HG03520 (cell line): ENCODE measurements around the gene PIK3C2B.
A peak's percentile ranks its signal among the peaks of the same experiment; 100 is the strongest.
"Not testable (repeated sequence)": the region's sequence is repeated elsewhere in the genome, so short reads cannot be mapped to it uniquely, and the experiment has no call there.

Experiments used
- ATAC-seq: cut with Tn5 transposase; IDR thresholded peaks from one replicate; pipeline ENCODE4 v1.9.1; 2021; ENCODE audit warnings: mild to moderate bottlenecking, moderate library complexity; ENCODE audit not compliant: unreplicated experiment

PIK3C2B gene

GRCh38 chr1:204509186-204509635 lies 14.6 kb upstream of the PIK3C2B start:
- ATAC-seq, result no peak

GRCh38 chr1:204507317-204508105 lies 12.9 kb upstream of the PIK3C2B start:
- ATAC-seq, result no peak

GRCh38 chr1:204506969-204507316 lies 12.3 kb upstream of the PIK3C2B start:
- peak; percentile 41 for ATAC-seq

DNA sequence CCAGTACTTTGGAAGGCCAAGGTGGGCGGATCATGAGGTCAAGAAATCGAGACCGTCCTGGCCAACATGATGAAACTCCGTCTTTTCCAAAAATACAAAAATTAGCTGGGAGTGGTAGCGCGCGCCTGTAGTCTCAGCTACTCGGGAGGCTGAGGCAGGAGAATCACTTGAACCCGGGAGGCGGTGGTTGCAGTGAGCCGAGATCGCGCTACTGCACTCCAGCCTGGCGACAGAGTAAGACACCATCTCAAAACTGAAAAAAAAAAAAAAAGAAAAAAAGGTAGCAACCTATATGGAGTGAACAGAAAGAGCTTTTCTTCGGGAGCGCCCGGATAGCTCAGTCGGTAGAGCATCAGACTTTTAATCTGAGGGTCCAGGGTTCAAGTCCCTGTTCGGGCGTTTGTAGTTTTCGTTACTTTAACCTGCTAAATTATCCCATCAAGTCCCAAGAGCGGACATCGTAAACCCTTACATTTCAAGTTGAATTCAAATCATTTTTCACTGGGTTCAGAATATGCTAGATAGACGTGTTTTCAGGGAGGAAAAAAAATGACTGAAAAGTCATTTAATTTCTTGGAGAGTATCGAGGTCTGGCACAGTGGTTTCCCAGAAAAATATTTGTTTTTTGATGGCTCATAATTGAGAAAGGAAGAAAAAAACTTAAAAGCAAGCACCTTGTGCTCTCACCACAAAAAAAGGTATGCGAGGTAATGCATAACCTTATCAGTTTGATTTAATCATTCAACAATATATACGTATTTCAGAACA lies 11.8 kb upstream of the PIK3C2B start:
- peak; percentile 58 for ATAC-seq

DNA sequence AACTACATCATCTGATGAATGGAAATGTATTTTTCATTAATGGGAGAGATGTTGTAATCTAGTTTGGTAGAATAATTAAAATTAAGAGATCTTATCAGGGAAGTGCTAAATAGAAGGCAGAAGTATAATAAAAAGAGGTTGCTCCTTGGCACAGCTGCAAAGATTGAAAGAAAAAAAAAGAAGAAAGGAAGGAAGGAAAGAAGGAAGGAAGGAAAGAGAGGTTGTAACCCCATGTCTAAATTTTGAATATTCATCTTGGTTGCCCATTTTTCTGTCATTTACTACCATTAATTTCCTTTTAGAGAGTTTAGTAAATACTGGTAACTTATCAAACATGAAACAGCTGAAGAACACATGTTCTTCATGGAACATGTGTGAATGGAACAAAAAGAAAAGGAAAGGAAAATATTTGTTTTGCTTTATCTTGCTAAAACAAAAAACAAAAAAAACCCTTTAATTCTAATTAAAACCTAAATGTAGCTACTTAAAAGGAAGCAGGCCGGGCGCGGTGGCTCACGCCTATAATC lies 11.1 kb upstream of the PIK3C2B start:
- no peak for ATAC-seq

- no peak for ATAC-seq
These were observed 9.4 kb upstream of the PIK3C2B start for GRCh38 chr1:204503913-204504519.

- no peak for ATAC-seq
These were observed 8.7 kb upstream of the PIK3C2B start for GRCh38 chr1:204503122-204503912.

- ATAC-seq, result no peak
These were observed 7.6 kb upstream of the PIK3C2B start for GRCh38 chr1:204502241-204502640.

- ATAC-seq, result no peak
These were observed 5.2 kb upstream of the PIK3C2B start for GRCh38 chr1:204499511-204500468.

DNA sequence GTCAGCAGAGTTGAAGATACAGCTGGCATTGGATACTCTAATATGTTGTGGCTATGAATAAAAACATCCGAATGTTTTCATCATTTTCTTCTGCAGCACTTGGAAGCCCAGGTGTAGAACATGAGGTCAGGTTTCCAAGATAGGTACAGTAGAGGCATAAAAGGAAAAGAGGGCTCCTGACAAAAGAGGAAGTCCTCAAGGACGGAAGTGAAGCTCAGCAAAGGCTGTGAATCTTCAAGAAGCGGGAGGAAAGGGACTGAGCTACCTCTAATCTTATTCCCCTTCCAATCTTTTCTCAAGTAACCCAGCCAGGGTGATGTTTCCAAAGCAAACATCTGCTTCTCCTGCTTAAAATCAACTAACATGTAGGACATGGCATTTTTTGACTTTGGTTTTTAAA lies 4.4 kb upstream of the PIK3C2B start:
- ATAC-seq, result no peak

DNA sequence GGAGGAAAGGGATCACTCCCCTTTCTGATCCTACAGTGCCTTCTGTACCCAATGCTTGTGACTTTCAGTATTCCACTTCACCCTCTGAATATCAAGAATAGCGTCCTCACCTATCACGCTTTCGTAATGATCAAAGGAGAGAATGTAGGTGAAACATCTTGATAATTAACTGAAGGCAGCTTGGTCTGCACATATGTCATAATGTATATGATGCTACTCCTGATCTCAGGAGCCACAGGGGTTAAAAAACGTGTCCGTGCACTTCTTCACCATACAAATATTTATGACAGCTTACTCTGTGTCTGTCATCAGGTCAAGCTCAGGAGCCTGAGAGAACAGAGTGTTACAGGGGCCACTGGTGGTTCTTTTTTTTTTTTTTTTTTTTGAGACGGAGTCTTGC lies 1.2 kb upstream of the PIK3C2B start:
- no peak for ATAC-seq

- peak; percentile 21 for ATAC-seq
These were observed 611 bp upstream of the PIK3C2B start for GRCh38 chr1:204495078-204495753.

- peak; percentile 16 for ATAC-seq
These were observed 673 bp downstream of the PIK3C2B start for GRCh38 chr1:204493984-204494280.

DNA sequence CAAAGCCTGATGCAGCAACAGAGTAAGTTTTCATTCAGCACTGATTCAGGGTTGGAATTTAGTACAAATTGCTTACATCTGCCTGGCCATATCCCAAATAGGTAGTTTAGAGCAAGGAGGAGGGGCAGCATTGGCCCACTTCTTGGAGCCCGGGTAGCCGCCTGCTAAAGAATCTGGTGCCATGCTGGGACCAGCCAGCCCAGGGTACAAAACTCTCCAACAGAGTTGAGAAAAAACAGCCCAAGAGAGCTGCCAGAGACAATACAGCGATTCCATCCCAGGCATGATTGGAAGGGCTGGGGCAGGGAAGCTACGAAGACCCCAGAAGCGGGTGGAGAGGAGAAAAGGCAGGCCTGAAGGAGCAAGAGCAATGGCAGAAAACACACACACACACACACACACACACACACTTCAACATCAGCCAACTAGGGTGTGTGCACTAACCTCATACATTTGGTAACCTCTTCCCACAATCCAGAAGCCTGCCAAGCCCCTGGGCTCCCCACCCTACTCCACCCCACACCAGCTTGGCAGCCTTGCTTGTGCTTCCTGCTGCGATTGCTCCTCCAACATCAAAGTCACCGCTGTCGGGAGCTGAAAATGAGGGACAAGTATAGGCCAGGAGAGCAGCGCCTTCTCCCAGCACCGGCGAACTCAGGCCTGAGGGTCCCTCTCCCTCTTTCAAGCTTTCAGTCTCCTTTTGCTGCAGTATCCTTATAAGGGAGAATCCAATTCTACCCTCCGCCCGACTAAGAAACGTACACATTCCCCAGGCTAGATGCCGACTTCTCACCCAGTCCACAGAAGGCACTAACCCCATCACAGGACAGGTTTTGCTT lies 1.2 kb downstream of the PIK3C2B start:
- ATAC-seq, result no peak

- no peak for ATAC-seq
These were observed 3.0 kb downstream of the PIK3C2B start for GRCh38 chr1:204491655-204492054.

GRCh38 chr1:204487256-204487615 lies 7.4 kb downstream of the PIK3C2B start:
- no peak for ATAC-seq

DNA sequence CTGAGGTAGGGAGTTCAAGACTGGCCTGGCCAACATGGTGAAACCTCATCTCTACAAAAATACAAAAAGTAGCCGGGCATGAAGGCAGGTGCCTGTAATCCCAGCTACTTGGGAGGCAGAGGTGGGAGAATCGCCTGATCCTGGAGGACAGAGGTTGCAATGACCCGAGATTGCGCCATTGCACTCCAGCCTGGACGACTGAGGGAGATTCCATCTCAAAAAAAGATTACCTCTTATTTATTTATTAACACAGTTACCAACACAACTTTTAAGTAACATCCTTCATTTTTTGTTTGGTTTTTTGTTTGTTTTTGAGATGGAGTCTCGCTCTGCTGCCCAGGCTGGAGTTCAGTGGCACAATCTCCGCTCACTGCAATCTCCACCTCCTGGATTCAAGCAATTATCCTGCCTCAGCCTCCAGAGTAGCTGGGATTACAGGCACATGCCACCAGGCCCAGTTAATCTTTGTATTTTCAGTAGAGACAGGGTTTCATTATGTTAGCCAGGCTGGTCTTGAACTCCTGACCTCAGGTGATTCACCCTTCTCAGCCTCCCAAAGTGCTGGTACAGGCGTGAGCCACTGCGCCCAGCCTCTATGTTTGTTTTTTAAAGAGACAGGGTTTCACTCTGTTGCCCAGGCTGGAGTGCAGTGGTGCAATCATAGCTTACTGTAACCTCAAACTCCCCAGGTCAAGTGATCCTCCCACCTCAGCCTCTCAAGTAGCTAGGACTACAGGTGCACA lies 7.9 kb downstream of the PIK3C2B start:
- ATAC-seq, result not testable (repeated sequence)

DNA sequence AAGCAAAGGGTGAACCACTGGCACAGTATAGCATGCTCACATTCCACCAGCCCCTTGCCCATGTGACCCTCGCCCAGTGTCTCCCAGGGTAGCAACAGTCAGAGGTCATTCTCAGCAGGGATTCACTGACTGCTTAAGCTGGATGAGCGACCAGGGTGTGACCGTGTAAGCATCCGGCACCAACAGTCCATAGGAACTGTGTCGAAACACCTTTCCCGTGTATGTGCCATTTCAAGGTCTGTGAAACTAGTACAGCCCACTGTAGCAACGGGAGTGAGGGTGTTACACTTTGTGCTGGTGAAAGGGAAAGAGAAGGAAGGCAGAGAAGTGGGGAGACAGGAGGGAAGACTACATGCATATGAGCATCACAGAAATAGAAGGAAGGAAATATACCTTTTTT lies 10.8 kb downstream of the PIK3C2B start:
- no peak for ATAC-seq
